ENCODE data around the gene PPFIA3. TPM values are rescaled to one million over a fixed set of nuclear protein-coding genes. Genes with fewer than 3 reads are reported as not detected.

Gene PPFIA3
- total and polyA plus RNA-seq, 2 of the 8 experiments (the other 6 are each of a cell fraction or from before 2014, with no cell fraction given), result 15.9 to 25.3 TPM

GRCh38 chr19:49161987-49162386 is 42.6 kb downstream of the PPFIA3 start:
- no peak overlapping the region for H3K14ac ChIP-seq (ENCODE audit: insufficient read length)
- H4K20me1 ChIP-seq (replicated peaks in 1 of 2; ENCODE audit: control insufficient read depth in 1 of 2, insufficient read depth in 2 of 2, low read length in 2 of 2), result no peaks in the 10 kb centered on the region
- H2BK15ac ChIP-seq (ENCODE audit: low read length), result no peak overlapping the region
- H3K27me3 ChIP-seq (replicated peaks in 1 of 4; ENCODE audit: control insufficient read depth in 3 of 4, extremely low read depth in 1 of 4, insufficient read depth in 3 of 4, low read length in 3 of 4), result peaks cover 0 to 11% (median 8%) of the 10 kb centered on the region in 4 experiments; a peak in 4 of 7 replicates
- H4K8ac ChIP-seq (ENCODE audit: extremely low read depth, insufficient read depth, low read length), result no peak overlapping the region
- H2BK12ac ChIP-seq (ENCODE audit: low read depth, low read length), result no peak overlapping the region
- TF ChIP-seq, protein P1, sequence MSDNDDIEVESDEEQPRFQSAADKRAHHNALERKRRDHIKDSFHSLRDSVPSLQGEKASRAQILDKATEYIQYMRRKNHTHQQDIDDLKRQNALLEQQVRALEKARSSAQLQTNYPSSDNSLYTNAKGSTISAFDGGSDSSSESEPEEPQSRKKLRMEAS (IDR thresholded peaks at IDR 0.05), result no peak
- no peak for TF ChIP-seq SIX5 (IDR thresholded peaks at IDR 0.05; ENCODE audit: low read depth, low read length)
- TF ChIP-seq PHF8 (conservative IDR thresholded peaks at IDR 0.05; ENCODE audit: low read depth, low read length), result no peak
- no peak for TF ChIP-seq KDM5A (IDR thresholded peaks at IDR 0.05; ENCODE audit: low read length)
- no peak for TF ChIP-seq SIRT6 (IDR thresholded peaks at IDR 0.05; ENCODE audit: low read length)
- TF ChIP-seq POLR2AphosphoS5 (IDR thresholded peaks at IDR 0.05; ENCODE audit: low read depth, low read length), result no peak
- no peak for TF ChIP-seq CHD2 (IDR thresholded peaks at IDR 0.05; ENCODE audit: low read length)
- no peak overlapping the region for H4K5ac ChIP-seq (ENCODE audit: insufficient read length, low read depth, low read length)
- H3K18ac ChIP-seq (ENCODE audit: extremely low read depth, low read length), result no peak overlapping the region
- no peak overlapping the region for H3K9ac ChIP-seq (replicated peaks in 1 of 4; ENCODE audit: extremely low read depth in 1 of 4, low read depth in 3 of 4, low read length in 3 of 4)
- H2BK20ac ChIP-seq (ENCODE audit: low read length), result no peak overlapping the region
- H3K79me1 ChIP-seq (ENCODE audit: low read depth, low read length), result no peaks in the 10 kb centered on the region
- no peak overlapping the region for H3K4me3 ChIP-seq (ENCODE audit: extremely low read depth in 1 of 4, insufficient read depth in 2 of 4, low read depth in 3 of 4, low read length in 4 of 4)
- ChIA-PET CTCF (ENCODE audit: partially characterized antibody) (interaction anchor here (1.0 to 3.3 kb wide), 6 partner anchors 15 to 64 kb away, joined by 3 to 19 read pairs (median 4); partner anchors contain the start of gene LIN7B), POLR2A (ENCODE audit: partially characterized antibody) (interaction anchor here (0.7 to 1.2 kb wide), 3 partner anchors 12 to 73 kb away, joined by 3 read pairs; no protein-coding TSS in a partner anchor)
- no peak overlapping the region for H2BK120ac ChIP-seq (replicated peaks; ENCODE audit: low read depth, low read length)
- H3K4me1 ChIP-seq (replicated peaks in 1 of 4; ENCODE audit: control insufficient read depth in 3 of 4, insufficient read depth in 4 of 4, low read length in 3 of 4), result peaks cover 0 to 16% (median 9%) of the 10 kb centered on the region in 4 experiments; a peak in 6 of 7 replicates
- FAIRE-seq (no peak), DNase-seq (ENCODE audit: low read depth in 1 of 2, low spot score in 2 of 2) (no peak)
- H3K27ac ChIP-seq (ENCODE audit: low read depth, low read length), result no peak overlapping the region
- no peak overlapping the region for H4K91ac ChIP-seq (replicated peaks; ENCODE audit: insufficient read length, low read length)
- H2AFZ ChIP-seq (ENCODE audit: low read length), result no peak overlapping the region
- H3K56ac ChIP-seq (replicated peaks; ENCODE audit: insufficient read length, low read depth, low read length), result no peak overlapping the region
- H3K4ac ChIP-seq (replicated peaks; ENCODE audit: insufficient read length, low read depth, low read length), result no peak overlapping the region
- peaks cover 12% of the 10 kb centered on the region; the same call in 1 of the 2 replicates for H3K23me2 ChIP-seq (ENCODE audit: low read depth, low read length)
- H2BK5ac ChIP-seq (ENCODE audit: low read depth, low read length), result no peak overlapping the region
- no peak overlapping the region for H2AK5ac ChIP-seq (ENCODE audit: low read depth, low read length)
- no peaks in the 10 kb centered on the region for H3K9me3 ChIP-seq (ENCODE audit: insufficient read depth in 2 of 2, low read depth in 1 of 2, low read length in 1 of 2)
- no peak overlapping the region for H3K4me2 ChIP-seq (ENCODE audit: insufficient read depth in 1 of 2, low read depth in 2 of 2, low read length in 2 of 2)
- 88% methylated on average over 4 of the region's 4 CpGs; no CpG with 5 or more reads in 1 of the 2 experiments for WGBS, 2 experiments (ENCODE audit: extremely low coverage in 1 of 2, insufficient coverage in 1 of 2, insufficient read length in 1 of 2, insufficient replicate concordance in 2 of 2, low coverage in 1 of 2, low lambda C conversion rate in 2 of 2, missing lambda C conversion rate in 1 of 2)
- H3K23ac ChIP-seq (ENCODE audit: insufficient read length), result no peak overlapping the region
- H3K79me2 ChIP-seq (ENCODE audit: control insufficient read depth in 1 of 2, insufficient read depth in 2 of 2, low read length in 2 of 2), result no peaks in the 10 kb centered on the region
- no peaks in the 10 kb centered on the region for H3K36me3 ChIP-seq (ENCODE audit: control insufficient read depth in 2 of 4, insufficient read depth in 4 of 4, low read length in 3 of 4)

Measured in H1 (cell line).